ENCODE results near the gene RANBP10.
"Not testable (repeated sequence)": the region's sequence is repeated elsewhere in the genome, so short reads cannot be mapped to it uniquely, and the experiment has no call there.

The RANBP10 gene

DNA sequence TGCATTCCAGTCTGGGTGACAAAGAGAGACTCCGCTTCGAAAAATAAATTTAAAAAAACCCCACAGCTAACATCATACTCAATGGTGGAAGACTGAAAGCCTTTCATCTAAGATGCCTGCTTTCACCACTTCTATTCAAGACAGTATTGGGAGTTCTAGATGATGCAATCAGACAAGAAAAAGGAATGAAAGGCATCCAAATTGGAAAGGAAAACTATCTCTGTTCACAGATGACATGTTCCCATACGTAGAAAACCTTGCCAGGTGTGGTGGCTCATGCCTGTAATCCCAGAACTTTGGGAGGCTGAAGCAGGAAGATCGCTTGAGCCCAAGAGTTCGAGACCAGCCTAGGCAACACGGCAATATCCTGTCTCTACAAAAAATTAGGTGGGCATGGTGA is 31.1 kb downstream of the RANBP10 start:
- no peak for DNase-seq

DNA sequence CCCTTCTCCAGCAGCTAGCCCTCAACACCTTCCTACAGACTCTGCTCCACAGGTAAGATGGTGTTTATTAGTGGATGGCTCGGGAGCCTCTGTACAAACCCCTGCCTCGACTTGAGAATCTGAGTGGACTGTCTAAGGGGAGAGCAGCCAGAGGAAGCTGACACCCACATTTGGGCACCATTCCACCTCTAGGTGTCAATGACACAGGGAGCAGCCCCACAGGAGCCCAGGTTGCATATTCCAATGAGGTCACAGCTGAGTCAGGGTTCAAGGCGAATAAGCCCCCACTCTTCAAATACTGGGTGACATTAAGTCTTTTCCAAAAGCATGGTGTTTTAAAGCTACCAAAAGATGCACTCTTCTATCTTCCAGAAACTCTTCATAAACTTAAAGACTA is 31.9 kb downstream of the RANBP10 start:
- no peak for DNase-seq

DNA sequence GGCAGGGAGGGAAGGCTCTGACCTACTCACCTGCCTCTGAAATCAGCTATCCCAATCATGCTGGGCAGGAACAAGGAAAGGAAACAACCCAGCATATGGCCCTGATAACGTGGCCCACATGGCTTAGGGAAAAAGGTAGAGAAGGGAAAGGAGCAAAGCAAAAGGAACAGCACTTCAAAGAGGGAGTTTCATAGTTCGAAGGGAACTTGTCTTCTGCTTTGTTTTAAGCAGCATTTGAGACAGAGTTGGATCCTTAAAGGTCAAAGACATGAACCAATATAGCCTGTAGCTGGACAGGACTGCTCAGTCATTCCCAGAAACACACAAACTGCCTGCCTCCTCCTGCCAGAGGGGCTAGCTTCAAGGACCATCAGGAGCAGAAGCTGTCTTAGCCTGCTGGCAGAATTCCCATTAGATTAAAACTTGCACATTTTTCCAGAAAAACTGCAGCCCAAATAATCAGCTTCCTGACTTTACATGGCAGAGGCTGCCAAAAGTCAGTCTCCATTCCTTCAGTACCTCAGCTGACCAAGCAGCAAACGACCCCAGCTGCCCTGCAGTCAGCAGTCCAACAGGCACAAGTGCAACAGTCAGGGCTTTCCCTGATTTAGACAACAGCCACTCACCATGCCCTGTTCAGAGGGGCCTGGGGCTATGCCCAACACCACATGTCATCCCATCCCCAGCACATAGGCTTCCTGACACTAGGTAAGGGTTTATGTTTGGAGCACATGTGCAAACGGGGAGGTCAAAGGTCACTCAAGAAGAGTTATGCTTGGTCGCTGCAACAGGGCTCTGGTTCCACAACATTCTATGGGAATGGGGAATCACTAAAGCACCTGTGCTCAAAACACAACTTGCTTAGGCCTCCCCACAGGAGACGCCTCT is 32.5 kb downstream of the RANBP10 start:
- no peak for DNase-seq

DNA sequence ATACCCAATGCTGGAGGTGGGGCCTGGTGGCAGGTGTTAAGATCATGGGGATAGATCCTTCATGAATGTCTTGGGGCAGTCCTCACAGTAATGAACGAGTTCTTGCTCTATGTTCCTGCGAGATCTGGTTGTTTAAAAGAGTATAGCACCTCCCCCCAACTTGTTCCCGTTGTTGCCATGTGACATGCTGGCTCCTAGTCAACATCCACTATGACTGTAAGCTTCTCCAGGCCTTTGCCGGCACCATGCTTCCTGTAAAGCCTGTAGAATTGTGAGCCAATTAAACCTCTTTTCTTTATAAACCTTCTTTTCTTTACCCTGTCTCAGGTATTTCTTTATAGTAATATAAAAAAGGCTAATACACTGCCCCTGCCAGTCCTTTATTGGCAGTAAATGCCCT is 33.3 kb downstream of the RANBP10 start:
- DNase-seq, result no peak

DNA sequence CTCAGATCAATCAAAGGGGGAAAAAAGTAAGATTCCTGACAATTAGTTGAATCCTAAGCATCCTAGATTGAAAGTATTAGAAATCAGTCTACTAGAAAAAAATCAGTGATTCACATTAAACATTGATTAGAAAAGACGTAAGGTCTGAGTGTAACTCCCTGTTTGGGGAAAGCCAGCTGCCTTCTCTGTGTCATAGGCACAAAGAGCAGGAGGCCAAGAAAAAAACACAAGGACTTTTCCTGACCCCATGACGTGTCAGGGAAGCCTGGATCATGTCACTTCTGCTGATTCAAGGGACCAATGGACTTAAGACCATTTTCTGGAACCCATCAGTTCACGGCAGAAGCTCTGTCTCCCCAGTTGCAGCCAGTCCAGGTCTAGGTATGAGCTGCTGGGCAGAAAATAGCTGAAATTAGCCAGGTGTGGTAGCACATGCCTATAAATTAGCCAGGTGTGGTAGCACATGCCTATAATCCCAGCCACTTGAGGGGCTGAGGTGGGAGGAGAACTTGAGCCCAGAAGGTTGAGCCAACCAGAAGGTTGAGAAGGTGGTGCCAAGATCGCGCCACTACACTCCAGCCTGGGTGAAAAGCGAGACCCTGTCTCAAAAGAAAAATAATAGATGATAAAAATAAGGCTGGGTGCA is 35.9 kb downstream of the RANBP10 start:
- peak; percentile 54 for DNase-seq

DNA sequence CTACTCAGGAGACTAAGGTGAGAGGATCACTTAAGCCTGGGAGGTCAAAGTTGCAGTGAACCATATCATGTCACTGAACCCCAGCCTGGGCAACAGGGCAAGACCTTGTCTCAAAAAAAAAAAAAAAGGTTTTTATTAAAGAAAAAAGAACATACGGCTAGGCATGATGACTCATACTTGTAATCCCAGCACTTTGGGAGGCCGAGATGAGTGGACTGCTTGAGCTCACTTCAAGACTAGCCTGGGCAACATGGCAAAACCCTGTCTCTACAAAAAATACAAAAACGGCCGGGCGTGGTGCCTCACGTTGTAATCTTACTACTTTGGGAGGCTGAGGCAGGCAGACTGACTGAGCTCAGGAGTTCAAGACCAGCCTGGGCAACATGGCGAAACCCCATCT is 38.4 kb downstream of the RANBP10 start:
- DNase-seq, result no peak

DNA sequence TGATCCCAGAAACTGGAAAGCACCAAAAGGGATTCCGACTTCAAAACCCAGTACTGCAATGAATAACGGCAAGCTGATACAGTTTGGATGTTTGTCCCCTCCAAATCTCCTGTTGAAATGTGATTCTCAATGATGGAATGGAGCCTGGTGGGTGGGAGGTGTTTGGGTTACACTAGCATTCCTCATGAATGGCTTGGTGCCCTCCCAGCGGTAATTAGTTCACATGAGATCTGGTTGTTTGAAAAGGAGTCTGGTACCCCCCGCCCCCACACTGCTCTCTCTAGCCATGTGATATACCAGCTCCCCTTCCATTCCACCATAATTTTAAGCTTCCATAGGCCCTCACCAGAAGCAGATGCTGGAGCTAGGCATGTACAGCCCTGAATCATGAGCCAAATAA is 40.1 kb downstream of the RANBP10 start:
- DNase-seq, result no peak

DNA sequence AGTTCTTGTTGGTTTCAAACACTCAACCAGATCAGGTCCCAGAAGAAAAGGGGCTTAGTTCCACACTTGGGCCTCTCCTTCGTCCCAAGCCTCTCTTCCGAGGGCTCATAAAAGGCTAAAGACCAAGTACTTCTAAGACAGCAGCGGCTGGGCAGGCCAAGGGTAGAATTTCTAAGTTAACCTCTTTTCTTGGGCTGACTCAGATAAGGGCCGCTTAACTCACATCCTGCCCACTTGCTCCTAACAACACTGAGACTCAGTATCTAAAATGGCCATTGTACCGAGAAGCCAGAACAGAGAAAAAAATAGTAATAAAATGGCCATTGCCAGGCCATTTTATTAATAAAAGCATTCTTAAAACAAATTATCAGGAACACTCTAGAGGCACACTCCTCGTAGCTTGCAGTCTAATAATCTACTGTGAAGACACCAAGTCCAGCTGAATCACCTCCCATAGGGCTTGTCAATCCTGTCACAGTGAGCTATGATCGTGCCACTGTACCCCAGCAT is 42.1 kb downstream of the RANBP10 start:
- no peak for DNase-seq

DNA sequence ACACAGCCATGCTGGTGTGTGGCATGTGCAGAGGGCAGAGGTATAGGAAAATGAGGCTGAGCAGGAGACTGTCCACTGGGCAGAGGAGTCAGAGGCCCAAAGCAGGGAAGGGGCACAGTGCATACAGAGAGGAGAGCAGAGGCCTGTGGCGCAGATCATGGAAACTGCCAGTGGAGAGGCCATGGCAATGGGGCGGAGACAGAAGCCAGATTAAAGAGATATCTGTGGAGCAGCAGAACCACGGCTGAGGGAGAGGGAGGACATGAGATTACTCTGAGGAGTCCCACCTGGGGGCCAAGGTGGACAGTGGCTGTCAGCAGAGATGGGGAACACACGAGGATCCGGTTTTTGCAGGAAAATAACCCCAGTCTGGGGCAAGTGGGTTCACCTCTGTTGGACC is 43.3 kb downstream of the RANBP10 start:
- DNase-seq, result no peak

DNA sequence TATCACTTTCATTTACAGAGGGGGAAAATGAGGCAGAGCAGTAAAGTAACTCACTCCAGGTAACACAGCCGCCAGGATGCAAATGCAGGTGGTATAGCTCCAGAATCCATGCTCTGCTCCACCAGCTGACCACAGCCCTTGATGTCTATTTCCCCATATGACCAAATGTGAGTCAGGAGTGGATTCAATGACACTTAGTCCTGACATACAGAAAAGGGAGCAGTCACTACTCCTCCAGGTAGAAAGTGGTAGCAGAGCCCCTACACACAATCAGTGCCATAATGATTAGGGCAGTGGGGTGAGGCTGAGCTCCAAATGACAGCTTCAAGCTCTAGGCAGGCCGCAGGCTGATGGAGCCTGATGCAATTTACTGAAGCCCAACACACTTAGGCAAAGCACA is 44.0 kb downstream of the RANBP10 start:
- no peak for DNase-seq

DNA sequence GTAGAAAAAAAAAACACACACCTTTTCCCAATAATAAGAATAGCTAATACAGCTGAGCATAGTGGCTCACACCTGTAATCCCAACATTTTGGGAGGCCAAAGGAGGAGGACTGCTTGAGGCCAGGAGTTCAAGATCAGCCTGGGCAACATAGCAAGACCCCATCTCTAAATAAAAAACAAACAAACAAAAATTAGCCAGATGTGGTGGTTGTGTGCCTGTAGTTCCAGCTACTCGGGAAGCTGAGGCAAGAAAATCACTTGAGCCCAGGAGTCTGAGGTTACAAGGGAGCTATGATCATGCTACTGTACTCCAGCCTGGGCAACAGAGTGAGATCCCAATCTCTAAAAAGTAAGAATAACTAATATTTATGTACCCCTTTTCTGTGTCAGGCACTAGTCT is 44.4 kb downstream of the RANBP10 start:
- no peak for DNase-seq

DNA sequence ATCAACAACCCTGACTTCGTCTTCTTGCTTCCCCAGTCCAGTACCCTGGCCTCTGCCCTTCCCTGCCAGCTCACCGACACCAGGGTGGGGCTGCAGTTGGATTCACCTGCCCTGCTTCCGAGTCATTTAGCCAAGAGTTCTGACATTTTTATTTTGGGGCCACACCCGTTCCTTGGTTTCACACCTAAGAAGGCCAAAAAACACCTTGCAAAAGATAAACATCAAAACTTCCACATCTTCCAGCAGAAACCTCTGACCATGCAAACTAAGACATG is 45.5 kb downstream of the RANBP10 start:
- DNase-seq, result no peak

DNA sequence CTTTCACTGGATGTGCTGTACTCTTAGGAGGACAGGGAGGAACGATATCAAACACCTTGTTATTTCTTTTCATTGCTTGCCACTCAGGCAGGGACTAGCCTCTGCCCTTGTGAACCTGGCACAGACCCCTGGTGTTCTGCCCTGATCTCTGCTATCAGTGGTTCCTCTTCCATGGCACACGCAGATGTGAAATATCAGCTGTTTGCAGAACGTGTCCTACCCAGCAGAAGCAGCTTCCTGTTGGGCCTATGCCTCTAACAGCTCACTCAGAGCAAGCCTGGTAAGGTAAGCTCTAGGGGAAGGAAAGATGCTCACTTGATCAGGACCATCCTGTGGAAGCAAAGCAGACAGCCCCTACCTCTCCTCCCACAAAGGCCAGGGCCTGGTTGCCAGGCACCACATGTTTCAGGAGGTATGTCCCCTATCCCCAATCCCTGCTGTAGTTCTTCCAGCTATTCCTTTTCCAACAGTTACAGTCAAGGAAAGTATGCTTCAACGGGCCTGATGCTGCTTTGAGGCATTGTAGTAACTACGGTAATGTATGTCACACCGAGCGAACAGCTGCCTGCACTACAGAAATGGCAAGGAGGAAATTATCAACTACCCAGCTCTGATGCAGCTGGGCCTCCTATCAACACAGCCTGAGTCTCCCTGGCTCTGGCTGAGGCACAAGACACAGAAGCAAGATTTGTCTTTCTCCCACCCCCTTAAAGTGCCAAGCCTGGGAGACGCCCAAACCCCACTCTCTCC is 46.0 kb downstream of the RANBP10 start:
- DNase-seq, result no peak

DNA sequence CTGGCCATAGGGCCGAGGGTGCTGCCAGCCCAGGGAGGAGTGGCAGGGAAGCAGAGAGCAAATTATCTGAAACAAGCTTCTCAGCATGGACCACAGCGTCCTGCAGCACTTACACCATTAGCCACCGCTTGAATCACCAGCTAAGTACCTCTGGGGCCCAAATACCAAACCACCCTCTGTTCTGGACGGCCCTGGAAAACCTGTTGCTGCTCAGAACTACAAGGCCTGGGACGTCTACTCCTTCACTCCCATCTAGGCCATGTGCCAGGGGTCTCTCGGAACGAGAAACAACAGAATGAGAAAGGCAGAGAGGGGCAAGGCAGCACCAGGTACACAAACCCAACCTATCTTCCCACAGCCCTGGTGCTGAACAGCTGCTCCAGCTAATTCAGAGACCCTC is 47.4 kb downstream of the RANBP10 start:
- no peak for DNase-seq

DNA sequence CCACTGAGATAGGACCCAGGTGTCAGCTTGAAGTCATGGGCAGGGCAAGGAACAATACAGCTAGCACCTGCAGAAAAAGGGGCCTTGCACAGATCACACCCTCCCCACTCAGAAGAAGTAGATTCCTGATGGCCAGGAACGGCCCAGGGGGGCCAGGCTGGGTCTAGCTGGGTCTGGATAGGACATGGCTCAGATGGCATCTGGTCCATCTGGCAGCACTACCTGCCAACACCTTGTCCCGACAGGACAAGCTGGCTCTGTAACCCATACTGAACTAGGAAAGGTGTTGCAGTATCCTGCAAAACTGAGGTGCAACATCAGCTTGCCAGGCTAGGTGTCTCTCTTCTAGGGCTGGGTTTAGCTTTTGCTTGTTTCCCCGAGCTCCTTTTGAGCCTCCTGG is 48.4 kb downstream of the RANBP10 start:
- no peak for DNase-seq

DNA sequence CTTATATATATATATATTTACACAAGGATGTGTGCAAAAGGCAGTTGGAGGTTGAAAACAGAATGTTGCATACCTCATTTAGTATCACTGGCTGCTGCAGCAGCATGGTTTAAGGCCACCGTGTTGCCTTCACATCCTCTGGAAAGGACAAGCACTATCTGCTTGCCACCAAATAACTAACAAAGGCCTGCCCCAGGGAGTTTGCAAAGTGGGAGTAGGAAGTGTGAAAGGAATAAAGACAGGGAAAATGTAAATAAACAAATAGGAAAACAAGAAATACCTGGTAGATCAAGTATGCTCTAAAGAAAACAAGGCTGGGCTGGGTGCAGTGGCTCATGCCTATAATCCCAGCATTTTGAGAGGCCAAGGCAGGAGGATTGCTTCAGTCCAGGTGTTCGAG is 53.7 kb downstream of the RANBP10 start:
- no peak for DNase-seq

DNA sequence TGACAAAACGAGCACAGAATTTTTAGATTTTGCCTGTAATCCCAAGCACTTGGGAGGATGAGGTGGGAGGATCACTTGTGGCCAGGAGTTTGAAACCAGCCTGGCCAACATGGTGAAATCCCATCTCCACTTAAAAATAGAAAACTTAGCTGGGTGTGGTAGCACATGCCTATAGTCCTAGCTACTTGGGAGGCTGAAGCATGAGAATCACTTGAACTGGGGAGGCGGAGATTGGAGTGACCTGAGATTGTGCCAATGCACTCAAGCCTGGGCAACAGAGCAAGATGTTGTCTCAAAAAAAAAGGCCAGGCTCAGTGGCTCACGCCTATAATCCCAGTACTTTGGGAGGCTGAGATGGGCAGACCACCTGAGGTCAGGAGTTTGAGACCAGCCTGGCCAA is 55.0 kb downstream of the RANBP10 start:
- not testable (repeated sequence) for DNase-seq

DNA sequence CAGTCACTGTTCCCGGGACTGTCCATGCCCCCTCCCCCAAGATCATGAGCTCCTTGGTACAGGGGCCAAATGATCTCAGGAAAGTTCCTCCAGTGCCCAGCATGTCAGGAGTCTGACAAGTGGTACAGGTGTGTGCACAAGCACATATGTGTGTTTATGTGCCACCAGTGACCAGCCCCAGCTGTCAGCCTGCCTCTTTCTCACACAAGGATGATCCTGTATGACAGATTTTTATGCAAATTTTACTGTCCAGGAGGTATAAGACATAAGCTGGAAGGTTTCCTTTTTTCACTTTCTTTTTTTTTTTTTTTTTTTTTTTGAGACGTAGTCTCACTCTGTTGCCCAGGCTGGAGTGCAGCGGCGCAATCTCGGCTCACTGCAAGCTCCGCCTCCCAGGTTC is 55.9 kb downstream of the RANBP10 start:
- no peak for DNase-seq

DNA sequence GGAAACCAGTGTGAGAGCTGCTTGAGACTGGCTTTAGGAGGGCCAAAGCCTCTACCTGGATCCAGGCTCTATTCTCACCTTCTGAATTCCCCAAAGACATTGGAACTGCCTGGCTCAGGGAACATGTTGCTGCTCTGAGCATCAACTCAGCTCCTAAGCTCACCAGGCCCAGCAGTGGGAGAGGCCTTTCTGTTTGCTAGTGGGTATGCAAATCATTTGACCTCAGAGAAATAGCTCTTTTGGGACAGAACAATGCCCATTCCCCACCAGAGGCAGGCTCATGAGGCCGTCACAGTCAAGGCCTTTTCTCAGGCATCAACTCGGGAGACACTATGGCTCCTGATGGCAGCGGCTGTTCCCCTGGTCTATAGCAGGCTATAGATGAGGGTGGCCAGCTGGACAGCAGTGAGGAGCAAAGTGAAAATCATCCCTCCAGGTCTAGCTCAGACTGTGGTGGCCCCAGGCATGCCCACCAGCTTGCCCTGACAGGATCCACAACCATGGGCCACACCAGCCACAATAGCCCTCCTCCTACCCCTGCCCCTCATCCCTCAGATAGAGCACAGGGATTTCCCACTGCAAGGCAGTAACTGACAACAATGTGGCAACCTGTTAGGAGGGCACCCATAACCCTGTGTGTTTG is 56.8 kb downstream of the RANBP10 start:
- no peak for DNase-seq

DNA sequence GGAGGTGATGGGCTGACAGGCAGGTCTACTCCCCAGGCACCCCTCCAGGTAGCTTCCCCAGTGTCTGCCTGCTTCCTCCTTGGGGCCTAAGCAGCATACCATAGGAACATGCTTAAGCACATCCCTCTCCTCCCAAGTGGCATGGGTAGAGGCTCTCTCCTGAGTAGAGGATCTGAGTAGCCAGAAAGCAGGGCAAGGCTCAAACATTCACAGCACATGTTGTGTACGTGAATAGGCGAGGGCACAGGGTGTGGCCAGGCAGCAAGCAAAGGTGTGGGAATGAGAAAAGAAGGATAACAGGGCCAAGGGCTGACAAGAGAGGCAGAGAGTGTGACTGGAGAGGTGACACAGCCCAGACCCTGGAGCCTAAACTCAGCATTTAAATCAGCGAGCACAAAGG is 57.5 kb downstream of the RANBP10 start:
- DNase-seq, result no peak

DNA sequence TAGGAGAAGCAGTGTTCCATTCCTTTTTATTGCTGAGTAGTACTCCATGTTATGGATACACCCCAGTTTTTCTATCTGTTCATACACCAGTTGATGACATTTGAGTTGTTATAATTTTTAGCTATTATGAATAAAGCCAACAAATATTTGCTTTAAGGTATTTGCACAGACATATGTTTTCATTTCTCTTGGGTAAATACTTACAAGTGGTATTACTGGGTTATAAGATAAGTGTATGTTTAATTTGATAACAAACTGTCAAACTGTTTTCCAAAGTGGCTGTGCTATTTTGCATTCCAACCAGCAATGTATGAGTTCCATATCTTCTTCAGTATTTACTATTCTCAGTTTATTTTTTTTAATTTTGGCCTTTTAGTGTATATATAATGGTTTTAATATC is 59.5 kb downstream of the RANBP10 start:
- DNase-seq, result no peak

DNA sequence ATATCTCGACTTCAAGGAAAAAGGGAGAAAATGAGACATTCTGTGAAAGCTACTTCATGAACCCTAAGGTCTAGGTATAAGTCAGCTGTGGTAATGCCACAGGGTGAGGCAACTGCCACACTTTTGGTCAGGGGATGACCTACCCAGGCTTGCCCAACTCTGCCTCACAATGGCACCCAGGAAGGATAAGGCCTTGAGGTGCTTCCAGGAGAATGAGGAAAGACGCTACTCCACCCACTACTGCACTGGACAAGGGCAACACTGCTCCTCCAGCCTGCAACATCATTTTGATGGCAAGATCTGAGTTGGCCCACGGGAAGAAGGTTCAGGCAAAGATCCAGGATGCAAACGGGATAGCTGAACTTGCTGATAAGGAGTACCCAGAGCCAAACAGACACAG is 65.2 kb downstream of the RANBP10 start:
- DNase-seq, result no peak

DNA sequence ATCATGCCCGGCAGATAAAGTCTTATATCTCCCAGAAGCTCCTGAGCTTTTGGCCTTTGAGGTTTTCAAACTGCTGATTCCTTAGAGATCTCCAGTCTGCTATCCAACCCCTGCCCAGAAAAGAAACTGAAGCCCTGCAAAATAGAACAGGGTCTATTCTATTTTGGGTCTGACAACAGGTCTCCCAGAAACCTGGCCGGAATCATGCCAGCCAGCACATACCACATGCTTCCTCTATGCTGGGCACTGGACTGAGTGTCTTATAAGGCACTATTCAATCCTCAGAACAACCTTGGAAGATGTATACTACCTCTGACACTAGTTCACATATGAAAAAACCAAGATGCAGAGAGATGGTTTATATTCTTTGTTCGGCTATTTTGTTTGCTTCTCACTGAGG is 66.0 kb downstream of the RANBP10 start:
- no peak for DNase-seq

DNA sequence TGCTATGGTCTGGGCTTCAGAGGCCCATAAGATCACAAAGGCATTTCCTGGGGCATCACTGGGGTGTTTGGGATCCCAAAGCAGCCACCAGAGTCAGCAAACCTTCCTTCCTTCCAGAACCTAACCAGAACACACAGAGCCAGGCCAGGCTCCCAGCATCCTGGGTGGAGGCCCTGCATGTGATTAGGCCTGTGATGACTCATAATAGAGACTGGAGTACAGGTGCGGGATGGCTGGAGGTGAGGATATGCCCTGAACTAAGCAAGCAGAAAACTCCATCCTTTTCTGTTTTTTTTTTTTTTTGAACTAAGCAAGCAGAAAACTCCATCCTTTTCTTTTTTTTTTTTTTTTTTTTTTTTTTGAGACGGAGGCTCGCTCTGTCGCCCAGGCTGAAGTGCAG is 69.5 kb downstream of the RANBP10 start:
- no peak for DNase-seq

Measured in eye (tissue), 1 donor.